ENCODE data around the gene DHDH. TPM values are rescaled to one million over a fixed set of nuclear protein-coding genes. Genes with fewer than 3 reads are reported as not detected.
"Not testable (repeated sequence)": the region's sequence is repeated elsewhere in the genome, so short reads cannot be mapped to it uniquely, and the experiment has no call there.

DHDH gene
- polyA plus RNA-seq, 1 experiment, result 0.48 TPM

GRCh38 chr19:48925240-48925843 lies 8.2 kb upstream of the DHDH start:
- no peaks in the 10 kb centered on the region for H3K9me3 ChIP-seq (ENCODE audit: control insufficient read depth, insufficient read depth, low read length)
- ChIA-PET POLR2A (interaction anchor here (0.6 to 2.1 kb wide), 7 partner anchors 25 to 52 kb away, joined by 3 to 7 read pairs (median 3); partner anchors contain the start of gene NUCB1), CTCF (interaction anchor here (0.6 to 1.4 kb wide), 3 partner anchors 45 to 530 kb away, joined by 4 to 8 read pairs (median 4); no protein-coding TSS in a partner anchor)
- TF ChIP-seq CTCF (IDR thresholded peaks at IDR 0.05; ENCODE audit: low read depth, low read length), result no peak
- peak; percentile 69 for DNase-seq (ENCODE audit: low read depth, low spot score)
- no peaks in the 10 kb centered on the region for H3K27me3 ChIP-seq (ENCODE audit: control insufficient read depth, insufficient read depth, low read length)
- H3K4me3 ChIP-seq (ENCODE audit: low read depth, low read length), result no peak overlapping the region
- H3K27ac ChIP-seq (ENCODE audit: low read depth, low read length), result peak overlapping the region; percentile 68

- peak overlapping the region; percentile 52 for H3K27ac ChIP-seq (ENCODE audit: low read depth, low read length)
- DNase-seq (ENCODE audit: low read depth, low spot score); H3K27me3 ChIP-seq (ENCODE audit: control insufficient read depth, insufficient read depth, low read length); H3K4me3 ChIP-seq (ENCODE audit: low read depth, low read length); H3K9me3 ChIP-seq (ENCODE audit: control insufficient read depth, insufficient read depth, low read length): not testable (repeated sequence)
- ChIA-PET POLR2A (interaction anchor here (0.6 to 2.1 kb wide), 6 partner anchors 26 to 51 kb away, joined by 3 to 7 read pairs (median 4); partner anchors contain the start of gene NUCB1), CTCF (interaction anchor here (0.6 to 1.2 kb wide), 2 partner anchors 45 to 530 kb away, joined by 4 to 8 read pairs; no protein-coding TSS in a partner anchor)
Observed at GRCh38 chr19:48925890-48926289, 7.6 kb upstream of the DHDH start.

GRCh38 chr19:48926909-48927308 lies 6.6 kb upstream of the DHDH start:
- H3K9me3 ChIP-seq (ENCODE audit: control insufficient read depth, insufficient read depth, low read length), result no peaks in the 10 kb centered on the region
- H3K4me3 ChIP-seq (ENCODE audit: low read depth, low read length), result no peak overlapping the region
- POLR2A ChIA-PET, result interaction anchor here (0.7 kb wide), 1 partner anchor 37 kb away, joined by 7 read pairs; no protein-coding TSS in a partner anchor
- CTCF ChIA-PET, result interaction anchor here (0.6 kb wide), 1 partner anchor 67 kb away, joined by 3 read pairs; the partner anchor contains the start of gene RUVBL2
- no peaks in the 10 kb centered on the region for H3K27me3 ChIP-seq (ENCODE audit: control insufficient read depth, insufficient read depth, low read length)
- no peak for TF ChIP-seq CTCF (IDR thresholded peaks at IDR 0.05; ENCODE audit: low read depth, low read length)
- H3K27ac ChIP-seq (ENCODE audit: low read depth, low read length), result peak overlapping the region; percentile 83
- peak; percentile 95 for DNase-seq (ENCODE audit: low read depth, low spot score)

GRCh38 chr19:48927692-48928091 lies 5.8 kb upstream of the DHDH start:
- H3K9me3 ChIP-seq (ENCODE audit: control insufficient read depth, insufficient read depth, low read length); CTCF ChIA-PET; H3K27ac ChIP-seq (ENCODE audit: low read depth, low read length); H3K4me3 ChIP-seq (ENCODE audit: low read depth, low read length); H3K27me3 ChIP-seq (ENCODE audit: control insufficient read depth, insufficient read depth, low read length); DNase-seq (ENCODE audit: low read depth, low spot score): not testable (repeated sequence)
- POLR2A ChIA-PET, result interaction anchor here (0.6 to 0.7 kb wide), 3 partner anchors 15 to 36 kb away, joined by 5 to 8 read pairs (median 7); no protein-coding TSS in a partner anchor

GRCh38 chr19:48928164-48929025 lies 5.1 kb upstream of the DHDH start:
- DNase-seq (ENCODE audit: low read depth, low spot score), result no peak
- TF ChIP-seq CTCF (IDR thresholded peaks at IDR 0.05; ENCODE audit: low read depth, low read length), result no peak
- Histone ChIP-seq H3K9me3 (ENCODE audit: control insufficient read depth, insufficient read depth, low read length) (no peaks in the 10 kb centered on the region), H3K4me3 (ENCODE audit: low read depth, low read length) (no peak overlapping the region), H3K27me3 (ENCODE audit: control insufficient read depth, insufficient read depth, low read length) (no peaks in the 10 kb centered on the region), H3K27ac (ENCODE audit: low read depth, low read length) (no peak overlapping the region)
- CTCF ChIA-PET, result no interaction called here
- POLR2A ChIA-PET, result interaction anchor here (0.6 to 0.7 kb wide), 2 partner anchors 15 to 26 kb away, joined by 5 to 8 read pairs; no protein-coding TSS in a partner anchor

Measured in AG04450 (cell line).